Lung (tissue), 12 donors: ENCODE measurements around the gene PNO1. TPM values are rescaled to one million over a fixed set of nuclear protein-coding genes. Genes with fewer than 3 reads are reported as not detected.

Experiments used
- ATAC-seq: fragments of 200-7000 bp; cut with Tn5 transposase; one replicate; pipeline ENCODE4 v1.9.1; 2020; ENCODE audit warnings: moderate number of reproducible peaks; ENCODE audit not compliant: insufficient read depth, low FRiP score
- DNase-seq, 3 donors: peaks; one replicate each; pipeline ENCODE4 v3.0.0-alpha.2; 2013 to 2017
- H3K27ac ChIP-seq, 2 donors: one replicate each; pipeline ENCODE4 v1.5.1; 2013; ENCODE audit warnings: mild to moderate bottlenecking in 2 of 2, moderate library complexity in 2 of 2, control low read depth in 1 of 2, inconsistent platforms in 1 of 2, low read depth in 1 of 2, low read length in 1 of 2
- H3K27me3 ChIP-seq, 3 donors: one replicate each; pipeline ENCODE4 v1.5.1; 2013; ENCODE audit warnings: low read length in 2 of 3; ENCODE audit not compliant: control insufficient read depth in 3 of 3, insufficient read depth in 3 of 3
- H3K36me3 ChIP-seq, 4 donors: one replicate each; pipeline ENCODE4 v1.5.1; 2013; ENCODE audit warnings: low read length in 4 of 4, mild to moderate bottlenecking in 1 of 4, moderate library complexity in 1 of 4; ENCODE audit not compliant: control insufficient read depth in 4 of 4, insufficient read depth in 4 of 4
- H3K4me1 ChIP-seq, 5 donors: one replicate each; pipeline ENCODE4 v1.5.1; 2013; ENCODE audit warnings: low read length in 5 of 5, mild to moderate bottlenecking in 2 of 5, moderate library complexity in 1 of 5; ENCODE audit not compliant: control insufficient read depth in 5 of 5, insufficient read depth in 5 of 5
- H3K4me3 ChIP-seq: one replicate; pipeline ENCODE4 v1.5.1; 2013; ENCODE audit warnings: mild to moderate bottlenecking, control low read depth, moderate library complexity
- H3K9ac ChIP-seq, 2 donors: one replicate each; pipeline ENCODE4 v1.5.1; 2013; ENCODE audit warnings: low read length in 2 of 2, control low read depth in 1 of 2; ENCODE audit not compliant: insufficient read depth in 1 of 2
- H3K9me3 ChIP-seq, 4 donors: one replicate each; pipeline ENCODE4 v1.5.1; 2013; ENCODE audit warnings: low read length in 3 of 4, mild to moderate bottlenecking in 1 of 4, moderate library complexity in 1 of 4; ENCODE audit not compliant: control insufficient read depth in 4 of 4, insufficient read depth in 3 of 4
- WGBS, 2 donors: extraction: QIAGEN DNeasy Blood & Tissue Kit; methylation state at CpG; one replicate each; pipeline ENCODE4 v1.1.7; 2013; 5-methylcytosine and 5-hydroxymethylcytosine counted together
- polyA plus RNA-seq, 2 donors: library from polyadenylated mRNA; stranded (reverse); fragments of 200-250 nt; gene quantifications; one replicate each; pipeline ENCODE4 v1.2.1, GENCODE V29; 2013
- total RNA-seq, 2 donors: library from RNA; depleted of rRNA in 1 of 2; stranded (reverse); fragments of >200 nt in 1 of 2; gene quantifications; one replicate each; pipeline ENCODE4 v1.2.1, GENCODE V29; 2014 to 2021
- TF ChIP-seq, protein P1 (sequence below): IDR thresholded peaks from 2 replicates; pipeline ENCODE4 v1.5.1; 2012; ENCODE audit warnings: mild to moderate bottlenecking; ENCODE audit errors: control extremely low read depth, extremely low read depth
- donor health status: control.
- donor health status: control.
- donor health status: Bipolar disorder and iron deficiency.
- donor health status: healthy.
- donor health status: DM: yes; HTN: yes; CAD: no.

Gene PNO1
- total and polyA plus RNA-seq, 4 donors: 7.8 to 19.4 (median 10.8) TPM

DNA sequence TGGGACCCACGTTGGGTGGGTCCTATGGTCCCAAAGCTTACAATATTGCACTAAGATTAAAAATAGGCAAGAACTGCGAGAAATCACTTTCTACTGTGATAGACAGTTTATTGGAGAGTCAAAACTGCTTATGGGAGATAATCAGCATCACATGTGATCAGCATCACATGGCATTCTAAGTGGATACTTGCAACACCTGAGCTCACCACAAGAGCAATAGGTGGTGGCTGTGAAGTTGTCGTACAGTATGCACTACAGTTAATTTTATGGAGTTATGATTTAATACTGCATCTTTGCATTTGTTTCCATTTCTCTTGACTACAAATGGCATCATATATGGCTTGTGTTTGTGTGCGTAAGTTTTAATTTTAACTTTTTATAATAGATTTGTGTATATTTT, 11.6 kb downstream of the PNO1 start:
- ATAC-seq (no peak), DNase-seq (no peak)
- no peaks in the 10 kb centered on the region for H3K4me1 ChIP-seq
- TF ChIP-seq, protein P1, sequence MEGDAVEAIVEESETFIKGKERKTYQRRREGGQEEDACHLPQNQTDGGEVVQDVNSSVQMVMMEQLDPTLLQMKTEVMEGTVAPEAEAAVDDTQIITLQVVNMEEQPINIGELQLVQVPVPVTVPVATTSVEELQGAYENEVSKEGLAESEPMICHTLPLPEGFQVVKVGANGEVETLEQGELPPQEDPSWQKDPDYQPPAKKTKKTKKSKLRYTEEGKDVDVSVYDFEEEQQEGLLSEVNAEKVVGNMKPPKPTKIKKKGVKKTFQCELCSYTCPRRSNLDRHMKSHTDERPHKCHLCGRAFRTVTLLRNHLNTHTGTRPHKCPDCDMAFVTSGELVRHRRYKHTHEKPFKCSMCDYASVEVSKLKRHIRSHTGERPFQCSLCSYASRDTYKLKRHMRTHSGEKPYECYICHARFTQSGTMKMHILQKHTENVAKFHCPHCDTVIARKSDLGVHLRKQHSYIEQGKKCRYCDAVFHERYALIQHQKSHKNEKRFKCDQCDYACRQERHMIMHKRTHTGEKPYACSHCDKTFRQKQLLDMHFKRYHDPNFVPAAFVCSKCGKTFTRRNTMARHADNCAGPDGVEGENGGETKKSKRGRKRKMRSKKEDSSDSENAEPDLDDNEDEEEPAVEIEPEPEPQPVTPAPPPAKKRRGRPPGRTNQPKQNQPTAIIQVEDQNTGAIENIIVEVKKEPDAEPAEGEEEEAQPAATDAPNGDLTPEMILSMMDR: no peak
- peaks cover 0 to 21% (median 7%) of the 10 kb centered on the region in 4 donors for H3K36me3 ChIP-seq
- H3K27ac ChIP-seq: no peak overlapping the region
- H3K27me3 ChIP-seq: no peaks in the 10 kb centered on the region
- no peak overlapping the region for H3K4me3 ChIP-seq
- no peak overlapping the region for H3K9ac ChIP-seq
- 91 to 95% methylated on average over 4 of the region's 4 CpGs for WGBS, 2 donors
- H3K9me3 ChIP-seq: no peaks in the 10 kb centered on the region

DNA sequence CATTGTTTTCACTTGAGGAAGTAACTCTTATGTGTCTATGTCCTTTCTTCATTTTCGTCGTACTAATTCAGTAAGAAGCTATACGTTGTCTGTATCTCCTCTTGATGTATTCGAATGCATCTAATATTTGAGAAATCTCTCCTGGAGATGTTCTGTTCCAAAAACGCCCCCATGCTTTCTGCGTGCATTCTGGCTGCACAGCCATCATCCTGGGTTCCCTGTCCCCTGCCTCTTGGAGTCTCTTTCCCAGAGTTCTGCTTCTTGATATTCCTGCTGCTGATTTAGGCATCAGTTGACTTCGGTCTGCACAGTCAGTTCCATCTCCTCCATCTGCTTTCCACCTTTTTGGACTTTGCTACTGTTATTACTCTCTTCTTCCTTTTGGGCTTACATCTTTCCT, 13.5 kb downstream of the PNO1 start:
- no peak for DNase-seq
- Histone ChIP-seq H3K9ac (no peak overlapping the region), H3K27ac (no peak overlapping the region), H3K27me3 (no peaks in the 10 kb centered on the region), H3K4me1 (no peaks in the 10 kb centered on the region), H3K9me3 (no peaks in the 10 kb centered on the region), H3K36me3 (peaks cover 0 to 25% (median 6%) of the 10 kb centered on the region in 4 donors), H3K4me3 (no peak overlapping the region)
- no peak for ATAC-seq
- TF ChIP-seq, protein P1: no peak
- 83 to 92% methylated on average over 7 of the region's 7 CpGs for WGBS, 2 donors

DNA sequence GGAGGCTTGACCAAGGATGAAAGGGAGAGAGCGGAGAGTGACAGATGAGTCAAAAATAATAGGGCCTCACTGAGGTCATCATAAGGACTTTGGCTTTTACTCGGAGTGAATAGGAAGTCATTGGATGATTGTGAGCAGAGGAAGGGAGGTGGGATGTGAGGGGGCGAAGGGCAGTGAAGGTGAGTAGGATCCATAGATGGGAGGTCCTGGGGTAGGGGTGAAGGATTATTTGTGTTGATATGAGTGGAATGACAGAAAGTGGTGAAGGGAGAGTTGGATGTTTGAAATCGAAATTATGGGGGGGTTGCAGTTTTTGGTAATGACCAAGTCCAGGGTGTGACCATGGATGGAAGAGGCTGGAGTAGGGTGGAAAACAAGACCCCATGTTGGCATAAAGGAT, 14.0 kb downstream of the PNO1 start:
- no peak overlapping the region for H3K9ac ChIP-seq
- H3K9me3 ChIP-seq: no peaks in the 10 kb centered on the region
- H3K4me3 ChIP-seq: no peak overlapping the region
- H3K36me3 ChIP-seq: peaks cover 0 to 26% (median 3%) of the 10 kb centered on the region in 4 donors
- WGBS, 2 donors: 87 to 90% methylated on average over 4 of the region's 4 CpGs
- no peak overlapping the region for H3K27ac ChIP-seq
- H3K27me3 ChIP-seq: no peaks in the 10 kb centered on the region
- ATAC-seq: no peak
- H3K4me1 ChIP-seq: no peaks in the 10 kb centered on the region
- no peak for DNase-seq
- TF ChIP-seq, protein P1: no peak

DNA sequence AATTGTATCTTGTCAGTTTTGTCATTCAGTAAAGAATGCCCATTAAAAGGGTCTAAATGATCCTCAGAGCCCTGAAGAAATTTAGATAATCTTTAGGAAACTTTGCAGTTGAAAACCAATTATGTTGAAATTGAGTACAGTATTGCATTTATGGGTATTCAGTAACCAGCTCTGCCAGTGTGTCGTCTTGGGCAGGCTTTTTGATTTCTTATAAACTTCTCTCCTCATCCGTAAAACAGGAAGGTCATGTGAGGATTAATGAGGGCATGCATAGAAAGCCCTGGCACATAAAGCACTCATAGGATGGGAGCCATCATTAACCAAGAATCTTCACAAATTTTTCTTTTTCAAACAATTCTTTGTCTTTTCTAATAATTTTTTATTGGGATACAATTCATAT, 14.8 kb downstream of the PNO1 start:
- Histone ChIP-seq H3K9ac (no peak overlapping the region), H3K4me1 (no peaks in the 10 kb centered on the region), H3K27ac (no peak overlapping the region), H3K4me3 (no peak overlapping the region), H3K9me3 (no peaks in the 10 kb centered on the region), H3K36me3 (peaks cover 0 to 19% (median 4%) of the 10 kb centered on the region in 4 donors), H3K27me3 (no peaks in the 10 kb centered on the region)
- TF ChIP-seq, protein P1: no peak
- DNase-seq: no peak
- no peak for ATAC-seq
- 35 to 58% methylated on average over 2 of the region's 2 CpGs for WGBS, 2 donors
